OCI-LY3 (cell line): ENCODE results near the gene SNAP47.

Experiments
- H2AFZ ChIP-seq: fragments of 200-600, 300-600 bp; shearing (Covaris generic); 2 replicates; pipeline ENCODE4 v1.6.0; 2014; ENCODE audit warnings: antibody characterized with exemption, low read depth, low read length
- H3K27ac ChIP-seq: fragments of 200-600, 300-600 bp; sonication (generic); 2 replicates; pipeline ENCODE4 v1.5.1; 2014; ENCODE audit warnings: mild to moderate bottlenecking, low read length, moderate library complexity, mixed read lengths
- H3K27me3 ChIP-seq: fragments of 200-600, 300-600 bp; sonication (generic); 2 replicates; pipeline ENCODE4 v1.6.1; 2014; ENCODE audit warnings: low read depth, low read length, mixed read lengths
- H3K36me3 ChIP-seq: fragments of 200-600, 300-600 bp; sonication (generic); replicated peaks from 2 replicates; pipeline ENCODE3; 2014; ENCODE audit warnings: low read depth, low read length, mixed read lengths
- H3K4me1 ChIP-seq: fragments of 300-600, 200-600 bp; sonication (generic); 2 replicates; pipeline ENCODE4 v1.6.1; 2014; ENCODE audit warnings: low read length, mixed read lengths
- H3K4me2 ChIP-seq: fragments of 200-600, 300-600 bp; sonication (generic); 2 replicates; pipeline ENCODE4 v1.6.1; 2014; ENCODE audit warnings: low read length, mixed read lengths
- H3K4me3 ChIP-seq: fragments of 300-600, 200-600 bp; sonication (generic); 2 replicates; pipeline ENCODE4 v1.5.1; 2014; ENCODE audit warnings: antibody characterized with exemption, mild to moderate bottlenecking, low read length, moderate library complexity
- H3K79me2 ChIP-seq: fragments of 300-600, 200-600 bp; shearing (Covaris generic); 2 replicates; pipeline ENCODE4 v1.6.1; 2014; ENCODE audit warnings: mild to moderate bottlenecking, low read length, mixed read lengths
- H3K9ac ChIP-seq: fragments of 300-600, 200-600 bp; shearing (Covaris generic); 2 replicates; pipeline ENCODE4 v1.6.0; 2014; ENCODE audit warnings: mild to moderate bottlenecking, low read length, moderate library complexity
- H3K9me3 ChIP-seq: fragments of 200-600, 300-600 bp; shearing (Covaris generic); 2 replicates; pipeline ENCODE4 v1.6.1; 2014; ENCODE audit warnings: low read length, mixed read lengths; ENCODE audit not compliant: insufficient read depth
- H4K20me1 ChIP-seq: fragments of 200-600, 300-600 bp; sonication (generic); 2 replicates; pipeline ENCODE4 v1.6.1; 2016; ENCODE audit warnings: low read length, mixed read lengths; ENCODE audit not compliant: insufficient read depth
- EZH2phosphoT487 ChIP-seq: fragments of 200-600 bp; shearing (Covaris generic); IDR thresholded peaks from 2 replicates; pipeline ENCODE4 v1.6.1; 2018; ENCODE audit warnings: antibody characterized with exemption, mixed run types, low read depth
- TF ChIP-seq, protein P1 (sequence below): fragments of 200-600, 300-600 bp; sonication (generic); IDR thresholded peaks from 2 replicates; pipeline ENCODE4 v1.5.1; 2014; ENCODE audit warnings: antibody characterized with exemption, low read length, low read depth

SNAP47 gene

DNA sequence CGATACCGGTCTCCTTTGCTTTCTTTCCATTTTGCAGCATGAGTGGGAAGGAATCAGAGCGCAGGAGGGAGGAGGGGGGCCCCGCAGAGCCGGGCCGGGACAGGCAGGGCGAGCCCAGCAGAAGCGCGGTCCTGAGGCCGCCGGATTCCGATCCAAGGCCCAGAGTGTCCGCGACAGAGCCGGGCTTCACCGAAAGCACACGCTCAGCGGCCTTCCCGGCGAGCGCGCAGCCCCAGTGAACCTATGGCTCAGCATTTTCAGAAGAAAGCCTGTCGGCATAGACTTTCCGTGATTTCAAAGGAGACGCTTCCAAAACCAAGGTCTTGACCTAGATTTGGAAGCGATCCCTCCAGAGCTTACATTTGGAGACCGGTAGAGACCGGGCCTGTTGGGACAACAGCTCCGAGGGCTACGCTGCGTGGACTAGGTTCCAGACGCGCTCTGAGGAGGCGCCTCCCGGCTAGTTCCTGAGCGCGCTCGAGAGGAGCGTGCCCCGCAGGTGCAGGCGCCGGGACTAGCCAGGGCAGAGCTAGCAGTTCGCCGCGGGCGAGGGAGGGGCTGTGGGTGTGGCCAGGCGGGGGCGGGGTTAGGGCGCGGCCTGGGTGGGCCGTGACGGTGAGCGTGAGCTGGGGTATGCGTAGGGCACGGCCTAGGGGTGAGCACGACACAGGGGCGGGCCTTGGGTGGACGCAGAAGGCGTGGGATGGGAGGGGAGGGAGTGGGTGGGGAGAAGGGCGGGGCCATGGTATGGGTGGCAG lies 52.5 kb downstream of the SNAP47 start:
- H3K36me3 ChIP-seq, result peaks cover 8% of the 10 kb centered on the region
- 0 out of 2 replicates have a peak overlapping the region, but pooled peaks have one; percentile 3 for H3K27ac ChIP-seq
- H3K4me3 ChIP-seq, result peak overlapping the region; percentile 82
- H3K79me2 ChIP-seq, result no peaks in the 10 kb centered on the region
- H3K9me3 ChIP-seq, result peaks cover 5% of the 10 kb centered on the region
- no peaks in the 10 kb centered on the region for H4K20me1 ChIP-seq
- TF ChIP-seq EZH2phosphoT487, result no peak
- TF ChIP-seq, protein P1, sequence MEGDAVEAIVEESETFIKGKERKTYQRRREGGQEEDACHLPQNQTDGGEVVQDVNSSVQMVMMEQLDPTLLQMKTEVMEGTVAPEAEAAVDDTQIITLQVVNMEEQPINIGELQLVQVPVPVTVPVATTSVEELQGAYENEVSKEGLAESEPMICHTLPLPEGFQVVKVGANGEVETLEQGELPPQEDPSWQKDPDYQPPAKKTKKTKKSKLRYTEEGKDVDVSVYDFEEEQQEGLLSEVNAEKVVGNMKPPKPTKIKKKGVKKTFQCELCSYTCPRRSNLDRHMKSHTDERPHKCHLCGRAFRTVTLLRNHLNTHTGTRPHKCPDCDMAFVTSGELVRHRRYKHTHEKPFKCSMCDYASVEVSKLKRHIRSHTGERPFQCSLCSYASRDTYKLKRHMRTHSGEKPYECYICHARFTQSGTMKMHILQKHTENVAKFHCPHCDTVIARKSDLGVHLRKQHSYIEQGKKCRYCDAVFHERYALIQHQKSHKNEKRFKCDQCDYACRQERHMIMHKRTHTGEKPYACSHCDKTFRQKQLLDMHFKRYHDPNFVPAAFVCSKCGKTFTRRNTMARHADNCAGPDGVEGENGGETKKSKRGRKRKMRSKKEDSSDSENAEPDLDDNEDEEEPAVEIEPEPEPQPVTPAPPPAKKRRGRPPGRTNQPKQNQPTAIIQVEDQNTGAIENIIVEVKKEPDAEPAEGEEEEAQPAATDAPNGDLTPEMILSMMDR, result no peak
- H3K27me3 ChIP-seq, result 0 out of 2 replicates have a peak, but pooled peaks cover 4% of the 10 kb centered on the region
- no peak overlapping the region for H2AFZ ChIP-seq
- H3K4me2 ChIP-seq, result peak overlapping the region; percentile 85
- H3K4me1 ChIP-seq, result peaks cover 31% of the 10 kb centered on the region
- peak overlapping the region; percentile 59 for H3K9ac ChIP-seq

DNA sequence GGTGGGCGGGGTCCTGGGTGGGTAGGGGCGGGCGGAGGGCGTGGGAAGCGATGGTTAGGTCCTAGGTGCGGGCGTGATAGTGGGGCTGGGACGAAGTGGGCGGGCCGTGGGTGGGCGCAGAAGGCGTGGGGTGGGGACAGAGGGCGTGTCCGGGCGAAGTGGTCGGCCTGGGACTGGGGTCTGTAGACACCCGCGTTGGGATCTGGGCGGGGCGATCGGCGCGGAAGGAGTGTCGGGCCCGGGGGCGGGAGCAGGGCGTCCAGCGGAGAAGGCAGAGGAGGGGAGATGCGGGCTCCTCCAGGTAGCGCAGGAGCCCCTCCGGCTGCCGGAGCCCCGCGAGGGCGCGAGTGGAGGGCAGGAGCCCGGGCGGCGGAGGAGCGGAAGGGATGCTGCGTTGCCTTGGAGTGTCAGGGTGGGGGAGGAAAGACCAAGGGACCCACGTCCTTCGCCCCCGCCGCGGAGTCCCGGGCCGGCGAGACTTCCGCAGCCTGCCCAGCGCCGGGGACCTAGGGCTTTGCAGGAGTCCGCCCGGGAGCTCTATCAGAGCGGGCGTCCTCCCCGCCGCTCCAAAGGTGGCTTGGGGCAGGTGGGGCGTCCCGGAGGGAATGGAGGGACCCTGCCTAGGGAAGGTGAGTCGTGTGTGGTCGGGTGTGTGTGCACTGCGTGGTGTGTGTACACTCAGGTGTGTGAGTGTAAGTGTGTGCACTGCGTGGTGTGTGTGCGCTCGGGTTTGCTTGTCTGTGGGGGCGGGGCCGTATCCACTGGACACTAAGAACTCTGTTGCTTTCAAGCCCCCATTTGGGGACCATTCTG lies 53.2 kb downstream of the SNAP47 start:
- peaks cover 30% of the 10 kb centered on the region for H3K4me1 ChIP-seq
- H3K4me3 ChIP-seq, result peak overlapping the region; percentile 82
- no peaks in the 10 kb centered on the region for H4K20me1 ChIP-seq
- peaks cover 8% of the 10 kb centered on the region for H3K36me3 ChIP-seq
- H3K27ac ChIP-seq, result no peak overlapping the region
- H3K27me3 ChIP-seq, result 0 out of 2 replicates have a peak, but pooled peaks cover 4% of the 10 kb centered on the region
- H3K79me2 ChIP-seq, result no peaks in the 10 kb centered on the region
- H3K9me3 ChIP-seq, result peaks cover 5% of the 10 kb centered on the region
- peak overlapping the region; percentile 51 for H3K9ac ChIP-seq
- TF ChIP-seq, protein P1, result no peak
- no peak for TF ChIP-seq EZH2phosphoT487
- peak overlapping the region; percentile 37; the same call in 1 of the 2 replicates for H2AFZ ChIP-seq
- H3K4me2 ChIP-seq, result peak overlapping the region; percentile 91

DNA sequence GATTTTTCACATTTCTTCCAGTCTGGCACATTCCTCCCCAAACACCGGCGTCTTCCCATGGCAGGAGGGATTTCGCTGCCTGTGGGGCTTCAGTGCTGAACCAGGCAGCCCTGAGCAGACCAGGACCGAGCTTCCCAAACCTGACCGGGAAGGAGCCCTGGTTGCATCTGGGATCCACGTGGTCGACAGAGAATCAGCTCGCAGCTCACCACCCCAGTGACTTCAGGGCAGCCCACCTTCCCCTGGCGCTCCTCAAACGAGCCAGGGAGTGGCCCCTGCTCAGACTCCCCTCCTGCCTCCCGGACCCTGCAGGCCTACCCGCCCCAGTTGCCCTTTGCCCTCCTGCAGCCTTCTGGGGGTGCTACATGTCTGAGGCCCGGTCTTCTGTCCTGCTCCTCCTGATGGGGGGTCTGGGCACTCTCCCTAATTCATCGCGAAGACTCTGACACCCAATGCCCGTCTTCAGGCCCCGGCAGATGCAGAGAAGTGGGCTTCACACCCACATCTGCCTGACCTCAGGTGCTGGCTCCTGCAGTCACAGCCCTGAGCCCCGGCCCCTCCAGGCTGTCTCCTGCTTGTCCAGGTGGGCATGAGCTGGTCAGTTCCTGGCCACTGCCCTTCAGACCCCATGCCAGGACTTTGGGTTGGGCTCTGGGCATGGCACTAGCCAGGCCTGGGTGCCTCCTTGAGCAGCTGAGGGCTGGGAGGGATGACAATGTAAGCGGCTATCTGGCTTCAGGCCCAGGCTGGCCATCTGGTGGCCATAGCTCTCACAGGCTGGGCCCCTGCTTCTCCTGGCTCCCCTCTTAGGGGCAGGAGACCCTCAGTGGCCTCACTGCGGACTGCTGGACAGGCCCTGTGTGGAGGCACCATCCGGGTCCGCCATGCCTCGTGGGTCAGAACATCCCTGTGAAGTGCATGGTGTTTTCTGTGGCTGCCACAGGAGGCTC lies 54.1 kb downstream of the SNAP47 start:
- Histone ChIP-seq H3K9ac (peak overlapping the region; percentile 51; the same call in 1 of the 2 replicates), H3K27ac (no peak overlapping the region), H3K4me1 (peaks cover 30% of the 10 kb centered on the region), H3K9me3 (peaks cover 5% of the 10 kb centered on the region), H3K36me3 (peaks cover 8% of the 10 kb centered on the region), H4K20me1 (no peaks in the 10 kb centered on the region), H3K4me2 (peak overlapping the region; percentile 91), H3K4me3 (peak overlapping the region; percentile 82), H2AFZ (no peak overlapping the region), H3K79me2 (no peaks in the 10 kb centered on the region), H3K27me3 (0 out of 2 replicates have a peak, but pooled peaks cover 4% of the 10 kb centered on the region)
- TF ChIP-seq EZH2phosphoT487, result no peak

DNA sequence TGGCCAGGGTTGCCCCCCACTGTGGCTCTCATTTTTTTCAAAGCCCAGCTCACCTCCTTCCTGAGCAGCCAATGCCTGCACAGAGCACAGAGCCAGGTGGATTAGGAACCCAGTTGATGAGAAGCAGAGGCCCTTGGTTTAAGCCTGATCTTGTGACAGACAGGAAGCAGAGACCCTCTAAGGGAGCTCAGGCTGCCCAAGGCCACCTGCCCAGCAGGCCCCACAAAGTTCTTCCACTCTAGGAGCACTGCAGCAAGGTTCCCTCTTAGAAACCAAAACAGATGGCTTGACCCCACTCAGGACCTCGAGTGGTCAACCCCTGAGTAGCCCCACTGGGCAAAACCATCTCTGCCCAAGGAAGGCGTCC lies 54.8 kb downstream of the SNAP47 start:
- Histone ChIP-seq H2AFZ (no peak overlapping the region), H3K27ac (no peak overlapping the region), H3K36me3 (peaks cover 2% of the 10 kb centered on the region), H3K79me2 (no peaks in the 10 kb centered on the region), H4K20me1 (no peaks in the 10 kb centered on the region), H3K4me3 (no peak overlapping the region), H3K9ac (no peak overlapping the region), H3K27me3 (0 out of 2 replicates have a peak, but pooled peaks cover 4% of the 10 kb centered on the region), H3K4me2 (no peak overlapping the region), H3K9me3 (peaks cover 2% of the 10 kb centered on the region), H3K4me1 (peaks cover 26% of the 10 kb centered on the region)
- TF ChIP-seq EZH2phosphoT487, result no peak
- TF ChIP-seq, protein P1, result no peak
